NCI-H524 (cell line): Measurements from ENCODE around the gene SLC8A1.

Experiments used
- DNase-seq, 2 experiments: peaks; one replicate each; lab custom pipeline; 2025; lab: John Stamatoyannopoulos, UW

The SLC8A1 gene

DNA sequence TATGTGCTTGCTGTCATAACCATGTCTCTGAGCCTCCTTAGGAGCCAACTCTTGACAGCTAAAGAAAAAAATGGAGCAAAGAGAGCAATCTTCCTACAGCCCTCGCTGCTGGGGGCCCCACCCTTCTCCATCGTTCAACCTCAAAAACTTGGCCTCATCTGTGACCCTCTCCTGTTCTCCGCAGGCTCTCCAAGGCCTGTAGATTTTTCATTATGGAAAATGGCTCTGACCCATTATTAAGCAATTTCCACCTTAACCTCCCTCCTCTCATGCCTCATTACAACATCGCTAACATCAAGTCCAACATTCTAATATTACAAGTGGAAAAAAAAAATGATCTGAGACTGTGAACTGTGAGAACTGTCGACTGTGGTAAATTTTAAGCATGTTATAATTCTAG is 98.7 kb downstream of the SLC8A1 start:
- no peak for DNase-seq

- no peak for DNase-seq
These were observed 99.2 kb downstream of the SLC8A1 start for GRCh38 chr2:40352703-40353099.

DNA sequence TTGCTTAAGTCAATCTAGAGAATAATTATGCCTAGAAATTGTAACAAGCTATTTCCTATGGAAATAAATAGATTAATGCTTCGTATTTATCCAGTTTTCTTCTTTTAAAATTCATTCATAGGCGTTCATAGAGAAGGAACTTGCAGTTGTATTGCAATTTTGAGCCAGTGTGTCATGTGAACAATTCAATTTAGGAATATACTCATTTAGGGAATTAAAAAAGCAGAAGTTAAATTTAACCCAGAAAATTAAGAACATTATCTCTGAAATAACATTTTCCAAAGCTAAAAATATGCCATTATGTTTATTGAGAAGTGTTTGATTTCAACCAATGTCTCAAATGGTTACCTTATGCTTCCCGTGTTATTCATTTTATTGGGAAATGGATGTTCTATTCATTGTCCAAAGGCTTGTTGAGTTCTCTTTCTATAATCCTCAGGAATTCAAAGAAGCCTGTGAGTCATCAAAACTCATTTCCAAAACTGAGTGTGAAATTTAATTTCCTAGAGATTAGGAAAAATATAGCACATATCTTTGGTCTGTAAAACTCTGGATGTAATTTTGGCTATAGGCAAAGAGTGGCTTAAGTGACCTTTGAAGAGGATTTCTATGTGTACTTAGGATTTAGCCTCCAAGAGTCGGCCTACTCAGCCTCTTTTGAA is 99.7 kb downstream of the SLC8A1 start:
- no peak for DNase-seq

DNA sequence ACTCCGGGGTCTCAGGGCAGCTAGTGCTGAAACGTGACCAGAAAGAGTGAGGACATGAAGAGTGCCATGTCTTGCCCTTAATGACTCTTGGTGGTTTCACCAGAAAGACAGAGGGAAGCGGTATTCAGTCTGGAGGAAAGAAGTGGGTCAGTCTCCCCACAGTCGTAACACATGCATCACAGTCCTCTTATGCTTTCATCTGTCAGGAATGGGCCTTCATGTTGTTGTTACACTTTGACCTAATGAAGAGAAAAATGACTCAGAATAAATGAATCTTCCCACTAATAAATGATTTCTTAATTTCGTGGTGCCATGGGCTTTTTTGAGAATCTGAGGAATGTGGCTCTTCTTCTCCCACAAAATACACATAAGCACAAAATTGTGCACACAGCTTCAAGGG is 103.2 kb downstream of the SLC8A1 start:
- no peak for DNase-seq

GRCh38 chr2:40348038-40348437 is 103.9 kb downstream of the SLC8A1 start:
- DNase-seq, result no peak

GRCh38 chr2:40346535-40347354 is 105.1 kb downstream of the SLC8A1 start:
- no peak for DNase-seq

DNA sequence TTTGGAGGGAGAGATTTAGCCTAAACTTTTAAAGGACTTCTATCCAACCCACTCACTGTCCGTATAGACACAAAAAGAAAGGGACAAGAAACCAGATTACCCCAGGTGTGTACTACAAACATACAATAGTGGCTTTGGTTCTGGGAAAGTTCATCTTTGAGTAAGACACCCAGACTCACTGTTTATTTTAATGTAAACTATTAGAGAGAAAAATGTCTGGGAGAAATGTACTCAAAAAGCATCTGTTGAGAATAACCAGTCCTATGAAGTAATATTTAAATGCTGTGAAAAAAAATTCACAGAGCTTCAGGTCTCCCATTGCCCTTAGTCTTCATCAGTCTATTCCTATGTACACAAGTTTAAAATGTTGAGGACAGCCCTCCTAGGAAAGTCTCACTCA is 107.5 kb downstream of the SLC8A1 start:
- DNase-seq, result no peak

- DNase-seq, result no peak
These were observed 108.0 kb downstream of the SLC8A1 start for GRCh38 chr2:40343902-40344301.

DNA sequence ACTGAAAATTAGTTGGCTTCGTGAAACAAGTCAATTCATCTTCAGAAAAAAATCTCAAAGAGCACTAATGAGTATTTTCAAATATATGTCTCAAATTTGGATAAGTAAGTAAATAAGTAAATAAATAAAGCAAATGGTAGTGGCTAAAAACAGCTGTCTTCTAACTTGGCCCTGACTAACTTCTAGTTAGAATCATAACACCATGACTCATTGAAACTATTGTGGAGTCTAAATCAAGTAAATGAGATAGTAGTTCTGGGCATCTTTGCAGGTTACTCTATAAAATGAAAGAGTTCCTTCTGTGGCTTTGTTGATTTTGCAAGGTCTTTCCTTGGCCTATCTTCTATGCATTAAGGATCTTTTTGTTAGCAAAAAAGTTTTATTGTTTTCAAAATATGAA is 110.7 kb downstream of the SLC8A1 start:
- DNase-seq, result no peak

GRCh38 chr2:40339026-40339425 is 112.9 kb downstream of the SLC8A1 start:
- no peak for DNase-seq

DNA sequence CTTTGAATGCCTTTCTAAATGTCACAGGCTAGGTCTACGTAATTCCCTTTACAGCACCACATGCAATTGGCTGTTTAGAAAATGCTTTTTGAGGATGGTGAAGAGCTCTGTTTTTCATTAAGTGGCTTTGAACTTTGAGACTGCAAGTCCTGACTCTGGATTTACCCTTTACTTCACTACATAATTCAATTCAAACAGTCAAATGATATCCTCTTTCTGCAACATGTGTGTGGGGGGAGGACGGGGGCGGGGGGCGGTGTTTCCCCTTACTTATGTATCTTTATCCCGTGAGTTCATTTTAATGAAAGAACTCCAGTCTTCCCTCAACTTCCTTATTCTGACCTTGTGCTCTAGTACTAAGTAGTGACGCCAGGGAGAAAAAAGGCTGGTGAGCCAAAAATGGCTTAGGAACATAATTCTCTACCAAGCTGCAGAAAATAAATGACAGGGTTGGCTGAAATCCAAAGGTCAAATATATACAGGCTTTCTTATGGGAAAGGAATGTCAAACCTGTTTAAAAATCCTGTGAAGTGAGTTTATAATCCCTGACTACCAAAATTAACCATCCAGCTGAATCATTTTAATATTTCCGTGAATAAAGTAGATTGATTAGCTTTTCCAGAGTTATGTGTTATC is 119.6 kb downstream of the SLC8A1 start:
- no peak for DNase-seq

GRCh38 chr2:40330096-40330495 is 121.8 kb downstream of the SLC8A1 start:
- no peak for DNase-seq

DNA sequence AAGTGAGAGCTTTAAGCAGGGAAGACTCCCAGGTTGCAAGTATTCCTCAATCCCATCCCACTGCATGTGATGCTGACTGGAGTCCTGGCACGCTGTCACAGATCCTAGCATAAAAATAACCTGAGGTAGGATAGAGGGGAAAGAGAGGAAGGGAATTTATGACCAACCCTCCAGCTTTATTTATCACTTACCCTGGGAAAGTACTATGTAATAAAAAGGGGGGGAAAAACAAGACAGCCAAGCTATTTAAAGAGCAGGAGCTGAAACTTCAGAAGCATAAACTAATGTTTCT is 122.2 kb downstream of the SLC8A1 start:
- DNase-seq, result no peak

DNA sequence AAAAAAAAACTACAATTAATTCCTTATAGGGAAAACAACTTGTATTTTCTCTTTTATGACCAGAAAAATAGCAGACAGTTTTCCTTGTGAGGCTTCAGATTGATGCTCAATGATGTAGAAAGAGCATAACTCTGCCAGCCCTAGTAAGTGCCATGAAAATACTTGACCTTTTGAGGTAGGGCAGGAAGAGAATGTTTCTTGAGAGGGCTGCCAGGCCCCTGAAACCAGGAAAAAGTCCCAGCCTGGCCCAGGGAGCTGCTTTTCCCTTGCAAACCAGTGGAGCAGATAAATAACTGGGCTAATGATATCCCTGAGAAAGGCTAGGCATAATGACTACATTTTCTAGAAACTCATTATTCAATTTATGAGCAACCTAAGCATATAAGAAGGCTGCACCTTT is 126.8 kb downstream of the SLC8A1 start:
- no peak for DNase-seq

- no peak for DNase-seq
These were observed 127.2 kb downstream of the SLC8A1 start for GRCh38 chr2:40324656-40325055.

GRCh38 chr2:40321822-40322221 is 130.1 kb downstream of the SLC8A1 start:
- no peak for DNase-seq

GRCh38 chr2:40321016-40321623 is 130.8 kb downstream of the SLC8A1 start:
- no peak for DNase-seq

- no peak for DNase-seq
These were observed 133.0 kb downstream of the SLC8A1 start for GRCh38 chr2:40318921-40319320.

GRCh38 chr2:40317761-40318160 is 134.1 kb downstream of the SLC8A1 start:
- DNase-seq, result no peak

DNA sequence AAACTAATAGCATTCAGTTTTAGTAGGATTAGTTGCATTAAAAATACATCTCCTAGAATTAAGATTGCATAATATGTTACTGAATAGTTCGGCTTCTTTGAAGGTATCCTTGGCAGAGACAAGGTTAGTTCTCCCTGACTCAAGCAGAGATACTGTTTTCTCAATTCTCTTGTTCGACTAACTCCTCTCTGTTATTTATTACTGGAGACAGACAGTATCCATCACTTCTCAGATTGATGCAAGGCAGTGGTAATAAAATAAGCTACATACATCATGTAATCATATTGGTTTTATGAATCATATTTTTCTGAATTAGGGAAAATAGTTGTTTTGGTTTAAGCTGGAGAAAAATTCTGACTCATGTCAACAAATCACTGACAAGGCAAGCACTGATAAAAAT is 134.8 kb downstream of the SLC8A1 start:
- DNase-seq, result no peak

DNA sequence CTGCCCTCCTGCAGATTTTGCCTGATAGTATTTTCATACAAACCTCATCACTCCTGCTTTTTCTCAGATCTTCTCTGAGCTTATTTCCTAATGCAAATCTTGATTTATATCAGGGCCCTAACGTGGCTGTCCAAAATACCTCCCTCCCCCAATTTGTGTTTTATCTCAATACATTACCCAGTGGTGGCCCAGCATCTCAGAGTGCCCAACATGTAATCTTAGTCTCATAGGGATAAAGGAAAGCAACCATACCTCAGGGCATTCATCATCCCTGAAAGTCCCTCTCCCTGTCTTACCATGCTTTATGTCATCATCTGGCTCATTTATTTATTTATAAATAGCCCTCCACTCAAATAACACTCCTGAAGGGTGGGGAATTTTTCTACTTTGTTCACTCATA is 135.3 kb downstream of the SLC8A1 start:
- DNase-seq, result no peak

DNA sequence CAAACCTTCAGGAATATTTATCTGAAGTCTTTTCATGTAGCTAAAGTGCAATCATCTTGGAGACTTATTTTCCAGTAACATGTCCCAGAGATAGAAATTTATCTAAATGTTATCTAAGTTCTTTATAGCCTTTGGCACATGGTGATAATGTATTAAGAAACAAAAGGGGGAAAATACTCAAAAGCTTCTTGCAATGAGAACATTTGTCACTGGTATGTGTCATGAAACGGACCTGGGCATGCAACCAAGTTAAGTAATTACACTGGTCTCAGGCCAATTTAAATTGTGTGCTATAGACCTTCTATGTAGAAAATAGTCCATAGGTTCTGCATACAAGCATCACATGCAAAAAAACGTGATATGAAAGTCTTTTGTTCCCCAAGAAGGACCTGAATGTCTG is 136.2 kb downstream of the SLC8A1 start:
- no peak for DNase-seq

- DNase-seq, result no peak
These were observed 140.9 kb downstream of the SLC8A1 start for GRCh38 chr2:40311026-40311425.
